ENCODE measurements around the gene FBXL13. TPM values are rescaled to one million over a fixed set of nuclear protein-coding genes. Genes with fewer than 3 reads are reported as not detected.

FBXL13 gene
- total and polyA plus RNA-seq, 2 of the 8 experiments (the other 6 are each of a cell fraction or from before 2014, with no cell fraction given), result 1.2 to 2.8 TPM

DNA sequence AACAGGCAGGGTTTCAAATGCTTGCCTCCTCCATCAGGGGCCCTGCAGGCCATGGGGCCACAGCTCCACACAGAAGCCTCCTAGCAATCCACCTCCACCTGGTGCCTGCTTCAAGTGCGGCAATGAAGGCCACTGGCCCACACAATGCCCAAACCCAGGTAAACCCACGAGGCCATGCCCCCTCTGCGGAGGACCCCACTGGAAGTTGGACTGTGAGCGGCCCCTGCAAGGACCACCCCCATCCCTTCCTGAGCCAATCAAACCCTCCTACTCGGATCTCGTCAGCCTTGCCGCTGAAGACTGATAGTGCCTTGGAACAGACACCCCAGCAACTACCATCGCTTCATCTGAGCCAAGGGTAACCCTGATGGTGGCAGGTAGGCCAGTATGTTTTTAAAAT lies 98.7 kb downstream of the FBXL13 start:
- H3K23ac ChIP-seq (ENCODE audit: insufficient read length), result no peak overlapping the region
- no peaks in the 10 kb centered on the region for H3K79me1 ChIP-seq (ENCODE audit: low read depth, low read length)
- H3K36me3 ChIP-seq (ENCODE audit: control insufficient read depth in 2 of 4, insufficient read depth in 4 of 4, low read length in 3 of 4), result no peaks in the 10 kb centered on the region
- no peak overlapping the region for H3K4ac ChIP-seq (replicated peaks; ENCODE audit: insufficient read length, low read depth, low read length)
- H4K91ac ChIP-seq (replicated peaks; ENCODE audit: insufficient read length, low read length), result no peak overlapping the region
- H3K27ac ChIP-seq (ENCODE audit: low read depth, low read length), result no peak overlapping the region
- no peak overlapping the region for H3K4me2 ChIP-seq (ENCODE audit: insufficient read depth in 1 of 2, low read depth in 2 of 2, low read length in 2 of 2)
- no peaks in the 10 kb centered on the region for H3K27me3 ChIP-seq (replicated peaks in 1 of 4; ENCODE audit: control insufficient read depth in 3 of 4, extremely low read depth in 1 of 4, insufficient read depth in 3 of 4, low read length in 3 of 4)
- no peak overlapping the region for H2BK20ac ChIP-seq (ENCODE audit: low read length)
- H3K9ac ChIP-seq (replicated peaks in 1 of 4; ENCODE audit: extremely low read depth in 1 of 4, low read depth in 3 of 4, low read length in 3 of 4), result no peak overlapping the region
- no peak overlapping the region for H2AFZ ChIP-seq (ENCODE audit: low read length)
- H3K9me3 ChIP-seq (ENCODE audit: insufficient read depth in 2 of 2, low read depth in 1 of 2, low read length in 1 of 2), result no peaks in the 10 kb centered on the region
- H3K23me2 ChIP-seq (ENCODE audit: low read depth, low read length), result no peaks in the 10 kb centered on the region
- no peak overlapping the region for H3K56ac ChIP-seq (replicated peaks; ENCODE audit: insufficient read length, low read depth, low read length)
- no peak overlapping the region for H2BK5ac ChIP-seq (ENCODE audit: low read depth, low read length)
- H3K14ac ChIP-seq (ENCODE audit: insufficient read length), result no peak overlapping the region
- WGBS, 2 experiments (ENCODE audit: extremely low coverage in 1 of 2, insufficient coverage in 1 of 2, insufficient read length in 1 of 2, insufficient replicate concordance in 2 of 2, low coverage in 1 of 2, low lambda C conversion rate in 2 of 2, missing lambda C conversion rate in 1 of 2), result 87% methylated on average over 8 of the region's 8 CpGs; no CpG with 5 or more reads in 1 of the 2 experiments
- H3K4me1 ChIP-seq (replicated peaks in 1 of 4; ENCODE audit: control insufficient read depth in 3 of 4, insufficient read depth in 4 of 4, low read length in 3 of 4), result no peaks in the 10 kb centered on the region
- no peak overlapping the region for H4K5ac ChIP-seq (ENCODE audit: insufficient read length, low read depth, low read length)
- H2BK15ac ChIP-seq (ENCODE audit: low read length), result no peak overlapping the region
- no peak overlapping the region for H4K8ac ChIP-seq (ENCODE audit: extremely low read depth, insufficient read depth, low read length)
- no peak overlapping the region for H3K18ac ChIP-seq (ENCODE audit: extremely low read depth, low read length)
- no peaks in the 10 kb centered on the region for H4K20me1 ChIP-seq (replicated peaks in 1 of 2; ENCODE audit: control insufficient read depth in 1 of 2, insufficient read depth in 2 of 2, low read length in 2 of 2)
- no peak for FAIRE-seq
- H2AK5ac ChIP-seq (ENCODE audit: low read depth, low read length), result no peak overlapping the region
- CTCF ChIA-PET (ENCODE audit: partially characterized antibody), result interaction anchor here (0.7 to 0.8 kb wide), 2 partner anchors 13 to 76 kb away, joined by 4 read pairs; no protein-coding TSS in a partner anchor
- POLR2A ChIA-PET (ENCODE audit: partially characterized antibody), result no interaction called here
- no peak for DNase-seq (ENCODE audit: low read depth in 1 of 2, low spot score in 2 of 2)
- H3K79me2 ChIP-seq (ENCODE audit: control insufficient read depth in 1 of 2, insufficient read depth in 2 of 2, low read length in 2 of 2), result no peaks in the 10 kb centered on the region
- H2BK120ac ChIP-seq (replicated peaks; ENCODE audit: low read depth, low read length), result no peak overlapping the region
- H2BK12ac ChIP-seq (ENCODE audit: low read depth, low read length), result no peak overlapping the region
- H3K4me3 ChIP-seq (ENCODE audit: extremely low read depth in 1 of 4, insufficient read depth in 2 of 4, low read depth in 3 of 4, low read length in 4 of 4), result no peak overlapping the region
- TF ChIP-seq, protein P1, sequence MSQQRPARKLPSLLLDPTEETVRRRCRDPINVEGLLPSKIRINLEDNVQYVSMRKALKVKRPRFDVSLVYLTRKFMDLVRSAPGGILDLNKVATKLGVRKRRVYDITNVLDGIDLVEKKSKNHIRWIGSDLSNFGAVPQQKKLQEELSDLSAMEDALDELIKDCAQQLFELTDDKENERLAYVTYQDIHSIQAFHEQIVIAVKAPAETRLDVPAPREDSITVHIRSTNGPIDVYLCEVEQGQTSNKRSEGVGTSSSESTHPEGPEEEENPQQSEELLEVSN (IDR thresholded peaks at IDR 0.05), result no peak
- TF ChIP-seq YY1 (IDR thresholded peaks at IDR 0.05; ENCODE audit: low read depth, low read length) (no peak), CBX8 (IDR thresholded peaks at IDR 0.05; ENCODE audit: borderline replicate concordance, low read depth, low read length) (no peak), POLR2A (IDR thresholded peaks at IDR 0.05; ENCODE audit: control extremely low read depth in 1 of 2, low read depth in 2 of 2, low read length in 2 of 2) (no peak), EGR1 (IDR thresholded peaks at IDR 0.05; ENCODE audit: borderline replicate concordance, low read depth, low read length) (no peak), BCL11A (IDR thresholded peaks at IDR 0.05; ENCODE audit: low read depth in 2 of 2, low read length in 2 of 2) (no peak), CHD1 (IDR thresholded peaks at IDR 0.05; ENCODE audit: low read depth, low read length) (no peak), GTF2F1 (IDR thresholded peaks at IDR 0.05; ENCODE audit: borderline replicate concordance, low read depth, low read length) (no peak), KDM4A (IDR thresholded peaks at IDR 0.05; ENCODE audit: low read depth, low read length, severe bottlenecking) (no peak), SIN3A (conservative IDR thresholded peaks at IDR 0.05 in 1 of 2, IDR thresholded peaks at IDR 0.05 in 1 of 2; ENCODE audit: low read depth in 1 of 2, low read length in 2 of 2) (no peak)
- TF ChIP-seq, protein P2, sequence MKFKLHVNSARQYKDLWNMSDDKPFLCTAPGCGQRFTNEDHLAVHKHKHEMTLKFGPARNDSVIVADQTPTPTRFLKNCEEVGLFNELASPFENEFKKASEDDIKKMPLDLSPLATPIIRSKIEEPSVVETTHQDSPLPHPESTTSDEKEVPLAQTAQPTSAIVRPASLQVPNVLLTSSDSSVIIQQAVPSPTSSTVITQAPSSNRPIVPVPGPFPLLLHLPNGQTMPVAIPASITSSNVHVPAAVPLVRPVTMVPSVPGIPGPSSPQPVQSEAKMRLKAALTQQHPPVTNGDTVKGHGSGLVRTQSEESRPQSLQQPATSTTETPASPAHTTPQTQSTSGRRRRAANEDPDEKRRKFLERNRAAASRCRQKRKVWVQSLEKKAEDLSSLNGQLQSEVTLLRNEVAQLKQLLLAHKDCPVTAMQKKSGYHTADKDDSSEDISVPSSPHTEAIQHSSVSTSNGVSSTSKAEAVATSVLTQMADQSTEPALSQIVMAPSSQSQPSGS (IDR thresholded peaks at IDR 0.05; ENCODE audit: low read length), result no peak
- TF ChIP-seq, protein P3, sequence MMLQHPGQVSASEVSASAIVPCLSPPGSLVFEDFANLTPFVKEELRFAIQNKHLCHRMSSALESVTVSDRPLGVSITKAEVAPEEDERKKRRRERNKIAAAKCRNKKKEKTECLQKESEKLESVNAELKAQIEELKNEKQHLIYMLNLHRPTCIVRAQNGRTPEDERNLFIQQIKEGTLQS (IDR thresholded peaks at IDR 0.05; ENCODE audit: insufficient read depth, low read depth, low read length), result no peak

Data from H1 (cell line).